ENCODE measurements around the gene MED7.

MED7 gene

DNA sequence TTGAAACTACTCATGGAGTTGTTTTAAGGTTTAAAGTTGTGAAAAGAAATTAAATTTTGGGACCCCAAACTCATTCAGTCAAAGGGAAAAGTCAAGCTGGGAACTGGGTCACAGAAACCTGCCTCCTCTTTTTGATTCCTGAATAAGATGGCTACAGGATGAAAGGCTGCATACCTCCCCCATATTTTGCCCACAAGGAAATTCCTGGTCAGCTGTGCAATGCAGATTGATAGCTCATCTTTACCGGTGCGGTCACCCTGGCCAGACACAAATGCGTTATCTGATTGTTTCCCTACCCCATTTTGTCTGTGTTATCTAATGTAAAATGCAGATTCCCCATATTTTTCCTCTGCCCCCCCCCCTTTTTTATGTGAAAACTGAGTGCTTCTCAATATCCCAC is 35.2 kb downstream of the MED7 start:
- no peak overlapping the region for H3K4me3 ChIP-seq (ENCODE audit: low read depth, low read length)

DNA sequence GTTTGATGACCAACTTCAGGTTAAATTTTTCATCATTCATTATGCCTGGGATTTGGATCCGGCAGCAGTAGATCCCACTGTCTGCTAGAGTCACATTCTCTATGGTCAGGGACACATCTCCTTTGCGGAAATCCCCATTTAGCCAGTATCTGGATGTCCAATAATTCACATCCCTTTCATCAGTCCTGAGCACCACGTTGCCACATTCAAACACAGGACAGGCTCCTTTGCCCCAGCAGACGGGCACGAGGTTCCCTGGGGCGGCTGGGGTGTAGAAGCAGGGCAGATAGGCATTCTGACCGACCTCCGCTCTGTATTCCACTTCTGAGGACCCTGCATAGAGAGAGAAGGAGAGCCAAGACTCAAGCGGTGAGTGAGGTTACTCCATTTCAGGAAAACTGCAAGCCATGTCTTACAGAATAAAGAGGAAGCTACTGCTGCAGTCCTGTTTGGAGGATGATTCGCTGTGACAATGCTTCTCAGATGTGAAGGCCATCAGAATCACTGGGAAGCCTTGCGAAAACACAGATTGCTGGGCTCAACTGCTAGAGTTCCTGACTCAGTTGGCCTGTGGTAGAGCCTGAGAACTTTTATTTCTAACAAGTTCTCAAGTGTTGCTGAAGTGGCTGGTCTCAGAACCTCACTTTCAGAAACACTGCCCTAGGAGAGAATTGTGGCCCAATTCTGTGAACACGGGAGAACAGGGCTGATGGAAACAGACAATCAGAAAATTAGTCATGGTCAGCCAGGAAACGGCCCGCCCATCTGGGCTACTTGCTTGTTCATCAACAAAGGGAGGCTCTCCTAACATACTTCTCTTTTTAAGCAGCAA is 35.8 kb downstream of the MED7 start:
- H3K4me3 ChIP-seq (ENCODE audit: low read depth, low read length): no peak overlapping the region

DNA sequence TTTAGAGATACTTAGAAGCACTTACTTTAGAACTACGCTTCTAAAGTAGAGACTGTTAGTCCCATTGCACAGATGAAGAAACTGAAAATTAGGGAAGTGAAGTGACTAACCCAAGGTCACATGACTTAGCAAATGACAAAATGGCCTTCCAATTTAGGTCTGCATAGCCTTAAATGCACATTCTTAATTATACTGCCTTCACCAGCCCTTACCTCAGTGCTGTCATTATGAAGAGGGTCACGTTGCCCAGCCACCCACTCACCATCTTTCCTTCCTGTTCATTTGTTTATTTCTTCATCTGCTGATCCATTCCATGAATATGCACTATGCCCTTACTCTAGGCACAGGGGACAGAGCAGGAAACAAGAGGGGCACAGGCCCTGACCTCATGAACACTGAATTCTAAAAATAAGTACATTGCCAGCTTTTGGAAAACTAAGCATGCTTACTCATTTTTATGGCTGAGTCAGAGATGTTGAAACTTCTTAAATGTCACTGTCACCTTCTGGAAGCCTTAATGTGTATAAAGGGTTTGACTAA is 42.5 kb downstream of the MED7 start:
- no peak overlapping the region for H3K4me3 ChIP-seq (ENCODE audit: low read depth, low read length)

DNA sequence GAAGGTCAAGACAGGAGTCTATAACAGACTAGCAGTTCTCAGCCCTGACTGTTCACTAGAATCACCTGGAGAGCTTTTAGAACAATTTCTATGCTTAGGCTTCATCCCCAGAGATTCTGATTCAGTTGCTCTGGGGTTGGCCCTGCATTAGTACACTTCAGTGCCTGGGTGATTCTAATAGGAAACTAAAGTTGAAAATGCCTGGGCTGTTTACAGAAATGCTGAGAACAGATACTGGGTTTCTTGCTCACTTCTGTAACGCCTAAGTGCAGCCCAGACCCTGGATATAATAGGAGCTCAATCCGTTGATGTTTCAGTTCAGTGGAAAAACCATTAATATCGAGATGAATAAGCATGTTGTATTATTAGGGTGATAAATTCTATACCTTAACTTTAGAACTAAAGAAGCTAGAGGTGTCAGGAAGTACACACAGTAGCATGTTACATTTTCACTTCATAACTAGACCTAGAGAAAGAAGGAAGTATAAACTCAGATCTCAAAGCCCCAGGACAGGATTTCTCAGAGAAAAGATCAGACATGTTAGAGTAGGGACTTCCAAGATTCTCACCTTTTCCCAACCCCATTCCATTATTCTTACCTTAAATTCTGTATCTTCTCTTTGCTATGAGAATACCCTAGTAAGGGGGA is 54.2 kb downstream of the MED7 start:
- no peak overlapping the region for H3K4me3 ChIP-seq (ENCODE audit: low read depth, low read length)
